AG09309 (cell line): ENCODE data around the gene CDKN2B-AS1.
A peak's percentile ranks its signal among the peaks of the same experiment; 100 is the strongest.
"Not testable (repeated sequence)": the region's sequence is repeated elsewhere in the genome, so short reads cannot be mapped to it uniquely, and the experiment has no call there.

Experiments
- DNase-seq: peaks from one replicate; pipeline ENCODE4 v3.0.0-alpha.2; 2010; ENCODE audit warnings: low read depth
- H3K4me3 ChIP-seq: 2 replicates; pipeline ENCODE4 v1.5.1; 2011; ENCODE audit warnings: mild to moderate bottlenecking, low read depth, low read length, moderate library complexity; ENCODE audit not compliant: control insufficient read depth
- CTCF ChIP-seq: IDR thresholded peaks from 2 replicates; pipeline ENCODE4 v1.5.1; 2011; ENCODE audit warnings: mild to moderate bottlenecking, low read depth, low read length, inconsistent platforms; ENCODE audit not compliant: insufficient read depth, control insufficient read depth; ENCODE audit errors: missing control alignments

Gene CDKN2B-AS1

GRCh38 chr9:21994556-21995005, at the start of gene CDKN2B-AS1:
CDKN2B-AS1 (plus strand) TSS chr9:21994791.
- no peak for DNase-seq

GRCh38 chr9:21945606-21946005, 49.0 kb upstream of the CDKN2B-AS1 start:
- TF ChIP-seq CTCF, result no peak
- H3K4me3 ChIP-seq, result no peak overlapping the region
- DNase-seq, result no peak

More at GRCh38 chr9:21994556-21995005, at the start of gene CDKN2B-AS1:
- no peak for TF ChIP-seq CTCF
- peak within 1 kb of the TSS; percentile 85 for H3K4me3 ChIP-seq

GRCh38 chr9:21958833-21959232, 35.8 kb upstream of the CDKN2B-AS1 start:
- no peak for TF ChIP-seq CTCF
- DNase-seq, result no peak
- H3K4me3 ChIP-seq, result no peak overlapping the region

- not testable (repeated sequence) for DNase-seq, H3K4me3 ChIP-seq
Measured at GRCh38 chr9:21959268-21959667, 35.3 kb upstream of the CDKN2B-AS1 start.

- no peak for TF ChIP-seq CTCF
- no peak for DNase-seq
Measured at GRCh38 chr9:21961569-21961968, 33.0 kb upstream of the CDKN2B-AS1 start.

GRCh38 chr9:21964925-21965385, 29.6 kb upstream of the CDKN2B-AS1 start:
- DNase-seq, result no peak
- no peak for TF ChIP-seq CTCF
- H3K4me3 ChIP-seq, result peak overlapping the region; percentile 41

More at GRCh38 chr9:21961569-21961968, 33.0 kb upstream of the CDKN2B-AS1 start:
- no peak overlapping the region for H3K4me3 ChIP-seq

- TF ChIP-seq CTCF, result peak; percentile 80
- no peak for DNase-seq
- peak overlapping the region; percentile 41 for H3K4me3 ChIP-seq
Measured at GRCh38 chr9:21965401-21965951, 29.1 kb upstream of the CDKN2B-AS1 start.
